WI38 (cell line): Measurements from ENCODE around the gene PCDH12.
A peak's percentile ranks its signal among the peaks of the same experiment; 100 is the strongest.

Source experiments
- H3K4me3 ChIP-seq: 2 replicates; pipeline ENCODE4 v1.5.1; 2011; ENCODE audit warnings: low read depth, mild to moderate bottlenecking, control low read depth, low read length
- CTCF ChIP-seq: IDR thresholded peaks from 2 replicates; pipeline ENCODE4 v1.5.1; 2012; ENCODE audit warnings: low read depth, mild to moderate bottlenecking, control low read depth, low read length

The PCDH12 gene

DNA sequence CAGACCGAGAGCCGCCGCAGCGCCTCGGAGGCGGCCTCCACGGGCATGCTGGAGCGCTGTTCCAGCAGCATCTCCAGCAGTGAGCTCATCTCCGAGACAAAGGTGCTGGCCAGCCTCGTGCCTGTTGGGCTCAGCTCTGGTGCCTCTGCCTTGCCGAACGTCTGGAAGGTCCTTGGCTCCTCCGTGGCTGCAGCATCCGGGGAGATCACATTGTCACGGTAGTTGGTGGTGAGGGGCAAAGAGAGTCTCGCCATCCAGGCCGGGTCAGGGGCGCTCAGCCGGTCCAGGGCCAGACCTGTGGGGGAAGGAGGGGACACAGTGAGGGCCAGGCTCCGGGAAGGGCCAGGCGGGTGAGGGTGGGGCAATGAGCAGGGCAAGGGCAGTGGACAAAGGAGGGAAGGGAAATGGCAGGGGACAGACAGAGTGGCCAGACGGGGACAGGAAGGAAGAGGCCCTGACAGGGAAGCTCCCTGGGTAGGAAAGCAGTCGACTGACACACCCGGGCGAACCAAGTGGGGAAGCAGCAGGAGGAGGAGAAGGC is 12.4 kb downstream of the PCDH12 start:
- no peak for TF ChIP-seq CTCF
- H3K4me3 ChIP-seq = no peak overlapping the region

DNA sequence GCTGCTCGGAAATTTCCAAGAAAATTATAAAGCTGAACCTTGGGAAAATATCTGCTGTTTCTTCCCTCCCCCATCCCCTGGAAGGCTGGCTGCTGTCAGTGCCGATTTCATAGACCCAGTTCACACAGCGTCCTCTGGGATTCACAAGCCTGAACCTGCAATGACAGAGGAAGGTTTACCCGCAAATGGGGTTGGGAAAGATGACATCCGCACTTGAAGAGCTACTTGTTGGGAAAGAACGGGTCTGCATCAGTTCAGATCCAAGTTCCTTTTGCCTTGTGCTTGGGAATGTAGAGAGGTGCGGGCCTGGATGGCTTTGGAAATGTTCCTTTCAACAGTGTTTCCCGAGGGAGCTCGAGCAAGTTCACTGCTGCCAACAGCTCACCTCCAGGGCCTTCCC is 13.9 kb downstream of the PCDH12 start:
- H3K4me3 ChIP-seq = no peak overlapping the region
- TF ChIP-seq CTCF = no peak

DNA sequence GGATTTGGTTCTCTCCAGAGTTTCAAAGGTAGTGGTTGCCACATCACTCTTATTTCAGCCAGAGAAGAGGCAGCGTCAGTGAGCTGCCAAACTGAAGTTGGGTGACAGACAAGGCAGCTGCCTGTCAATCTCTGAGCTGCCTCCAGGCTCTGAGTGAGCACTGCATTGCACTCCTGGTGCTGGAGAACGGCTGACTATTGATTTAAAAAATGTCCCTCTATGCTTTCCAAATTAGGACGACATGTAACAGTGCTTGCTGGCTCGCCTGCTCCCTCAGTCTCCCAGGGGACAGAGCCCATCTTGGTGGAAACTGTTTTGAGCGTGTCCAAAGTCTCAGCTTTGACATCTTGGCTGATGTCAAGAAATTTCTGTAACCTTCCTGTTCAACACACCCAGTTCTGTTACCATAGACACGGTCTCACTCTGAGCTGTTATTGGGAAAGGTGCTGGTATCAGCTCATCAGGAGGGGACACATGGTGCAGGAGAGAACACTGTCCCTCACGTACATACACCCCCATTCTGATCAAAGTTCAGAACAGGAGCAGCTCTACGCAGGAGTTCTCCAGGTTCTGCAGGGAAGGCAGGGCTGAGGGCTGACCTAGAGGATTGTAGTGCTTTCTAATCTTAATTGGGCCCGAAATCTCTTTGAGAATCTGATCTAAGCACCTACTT is 15.7 kb downstream of the PCDH12 start:
- H3K4me3 ChIP-seq = no peak overlapping the region
- TF ChIP-seq CTCF = no peak

GRCh38 chr5:141941779-141942178 is 16.2 kb downstream of the PCDH12 start:
- no peak for TF ChIP-seq CTCF
- H3K4me3 ChIP-seq = no peak overlapping the region

- no peak for TF ChIP-seq CTCF
- no peak overlapping the region for H3K4me3 ChIP-seq
Observed at GRCh38 chr5:141941307-141941706, 16.7 kb downstream of the PCDH12 start.

DNA sequence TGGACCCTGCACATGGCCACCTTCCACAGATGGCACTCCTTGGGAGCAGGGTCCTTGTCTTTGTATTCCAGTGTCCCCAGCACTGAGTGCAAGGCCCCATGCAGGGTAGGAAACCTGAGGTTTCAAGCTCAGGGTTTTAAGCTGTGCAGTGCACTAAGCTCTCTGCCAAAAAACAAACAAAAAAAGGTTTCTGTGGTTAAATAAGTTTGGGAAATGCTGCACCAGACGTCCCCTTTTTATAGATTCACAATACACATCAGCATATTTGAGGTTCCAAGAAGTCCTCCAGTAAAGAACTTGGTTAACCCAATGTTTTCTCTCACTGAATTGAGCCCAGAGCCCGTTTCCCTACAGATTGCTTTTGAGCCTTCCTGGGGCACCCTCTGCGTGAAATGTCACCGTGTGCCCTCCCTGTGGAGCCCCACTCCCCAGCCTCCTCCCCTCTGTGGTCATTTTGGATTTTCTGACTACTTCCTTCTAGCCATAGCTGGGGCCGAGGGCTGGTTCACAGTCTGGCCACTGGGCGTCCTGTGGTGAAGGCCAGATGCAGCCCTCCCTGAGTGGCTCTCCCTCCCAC is 17.2 kb downstream of the PCDH12 start:
- no peak overlapping the region for H3K4me3 ChIP-seq
- TF ChIP-seq CTCF = 0 out of 2 replicates have a peak, but pooled peaks have one; percentile 12

DNA sequence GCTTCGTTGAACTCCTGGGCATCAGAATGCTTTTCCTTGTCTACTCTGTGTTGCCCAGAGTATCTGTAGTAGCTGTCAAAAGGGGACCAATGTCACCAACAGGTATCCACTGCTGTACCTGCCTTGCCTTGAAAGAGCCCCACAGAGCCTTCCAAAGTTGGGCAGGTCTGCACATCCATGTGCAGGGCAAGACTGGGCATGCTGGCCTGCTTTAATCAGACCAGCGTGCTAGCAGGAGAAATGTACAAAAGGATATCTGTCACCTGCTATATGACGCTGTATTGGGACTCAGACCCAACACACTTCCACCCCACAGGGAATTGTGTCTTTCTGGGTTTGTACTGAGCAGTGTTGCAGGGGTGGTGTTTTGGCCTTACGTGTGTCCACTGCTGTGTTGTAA is 22.5 kb downstream of the PCDH12 start:
- H3K4me3 ChIP-seq = no peak overlapping the region
- no peak for TF ChIP-seq CTCF
